ENCODE data around the gene ALDH1B1.

The ALDH1B1 gene

GRCh38 chr9:38392235-38393127, at the start of gene ALDH1B1:
TSS of gene ALDH1B1 (plus strand) at chr9:38392702. CDS start at chr9:38395749, 3,047 bp downstream.
- DNase-seq = peak; percentile 83

- no peak for DNase-seq
Measured at GRCh38 chr9:38343037-38343436, 49.5 kb upstream of the ALDH1B1 start.

GRCh38 chr9:38343552-38343951, 49.0 kb upstream of the ALDH1B1 start:
- DNase-seq = no peak

GRCh38 chr9:38344566-38345324, 47.8 kb upstream of the ALDH1B1 start:
- no peak for DNase-seq

GRCh38 chr9:38345851-38346755, 46.4 kb upstream of the ALDH1B1 start:
- no peak for DNase-seq

- DNase-seq = no peak
Measured at GRCh38 chr9:38346811-38347210, 45.7 kb upstream of the ALDH1B1 start.

- DNase-seq = no peak
Measured at GRCh38 chr9:38347271-38347671, 45.2 kb upstream of the ALDH1B1 start.

- no peak for DNase-seq
Measured at GRCh38 chr9:38347946-38348345, 44.6 kb upstream of the ALDH1B1 start.

- DNase-seq = no peak
Measured at GRCh38 chr9:38350529-38350928, 42.0 kb upstream of the ALDH1B1 start.

GRCh38 chr9:38352530-38353328, 39.8 kb upstream of the ALDH1B1 start:
- no peak for DNase-seq

GRCh38 chr9:38355115-38355514, 37.4 kb upstream of the ALDH1B1 start:
- no peak for DNase-seq

GRCh38 chr9:38355517-38356120, 36.9 kb upstream of the ALDH1B1 start:
- DNase-seq = no peak

GRCh38 chr9:38356851-38357250, 35.7 kb upstream of the ALDH1B1 start:
- DNase-seq = no peak

- no peak for DNase-seq
Measured at GRCh38 chr9:38357350-38358114, 35.0 kb upstream of the ALDH1B1 start.

GRCh38 chr9:38358390-38359296, 33.9 kb upstream of the ALDH1B1 start:
- DNase-seq = no peak

GRCh38 chr9:38359297-38359653, 33.2 kb upstream of the ALDH1B1 start:
- no peak for DNase-seq

- no peak for DNase-seq
Measured at GRCh38 chr9:38359689-38360385, 32.7 kb upstream of the ALDH1B1 start.

- no peak for DNase-seq
Measured at GRCh38 chr9:38360839-38361472, 31.5 kb upstream of the ALDH1B1 start.

- no peak for DNase-seq
Measured at GRCh38 chr9:38361473-38361850, 31.0 kb upstream of the ALDH1B1 start.

All from NCI-H748 treated with DMSO at 0.1 percent for 48 hours (cell line).